HepG2 (cell line): Measurements from ENCODE around the gene NAIF1. TPM values are rescaled to one million over a fixed set of nuclear protein-coding genes. Genes with fewer than 3 reads are reported as not detected.

Experiments used
- CTCF ChIP-seq: sonication (generic); formaldehyde crosslinking; IDR thresholded peaks from 2 replicates; pipeline ENCODE4 v1.5.0; 2020; ENCODE audit warnings: mild to moderate bottlenecking, missing genetic modification reagents, moderate library complexity
- E2F2 ChIP-seq: sonication (generic); formaldehyde crosslinking; IDR thresholded peaks from 2 replicates; pipeline ENCODE4 v1.4.0; 2020; ENCODE audit warnings: missing genetic modification reagents, borderline replicate concordance
- ERF ChIP-seq: IDR thresholded peaks from 2 replicates; pipeline ENCODE4 v1.6.1; 2018; ENCODE audit warnings: missing biosample characterization, missing genetic modification reagents
- ETS1 ChIP-seq: sonication (generic); formaldehyde crosslinking; IDR thresholded peaks from 2 replicates; pipeline ENCODE4 v1.4.0; 2020; ENCODE audit warnings: missing genetic modification reagents
- HNRNPL ChIP-seq: fragments of 200-400 bp; formaldehyde crosslinking; IDR thresholded peaks from 2 replicates; pipeline ENCODE4 v1.6.1; 2017; ENCODE audit warnings: mild to moderate bottlenecking, low read depth, low read length
- MTERF4 ChIP-seq: sonication (generic); formaldehyde crosslinking; IDR thresholded peaks from 2 replicates; pipeline ENCODE4 v1.8.0; 2023; ENCODE audit warnings: mild to moderate bottlenecking, missing genetic modification reagents
- ONECUT2 ChIP-seq: sonication (generic); formaldehyde crosslinking; IDR thresholded peaks from 2 replicates; pipeline ENCODE4 v1.4.0; 2020; ENCODE audit warnings: missing genetic modification reagents
- SAP130 ChIP-seq: IDR thresholded peaks from 2 replicates; pipeline ENCODE4 v1.6.1; 2016; ENCODE audit warnings: low read depth
- SATB2 ChIP-seq: sonication (generic); formaldehyde crosslinking; IDR thresholded peaks from 2 replicates; pipeline ENCODE4 v1.5.0; 2020; ENCODE audit warnings: missing genetic modification reagents
- SNRNP70 ChIP-seq: fragments of 200-400 bp; formaldehyde crosslinking; IDR thresholded peaks from 2 replicates; pipeline ENCODE4 v1.6.1; 2017; ENCODE audit warnings: mild to moderate bottlenecking, low read depth, low read length, moderate library complexity
- TBX3 ChIP-seq: fragments of 450-650 bp; IDR thresholded peaks from 2 replicates; pipeline ENCODE4 v1.6.1; 2017; ENCODE audit warnings: antibody characterized with exemption, mild to moderate bottlenecking, inconsistent platforms, borderline replicate concordance
- TFDP1 ChIP-seq: IDR thresholded peaks from 2 replicates; pipeline ENCODE4 v1.6.1; 2016; ENCODE audit warnings: missing compliant biosample characterization, missing genetic modification reagents, borderline replicate concordance
- TFDP2 ChIP-seq: sonication (generic); formaldehyde crosslinking; IDR thresholded peaks from 2 replicates; pipeline ENCODE4 v1.4.0; 2020; ENCODE audit warnings: missing genetic modification reagents
- ZBTB10 ChIP-seq: sonication (generic); formaldehyde crosslinking; IDR thresholded peaks from 2 replicates; pipeline ENCODE4 v1.4.0; 2020; ENCODE audit warnings: missing genetic modification reagents, borderline replicate concordance
- ZKSCAN1 ChIP-seq: fragments of 150-350 bp; IDR thresholded peaks from 2 replicates; pipeline ENCODE4 v1.6.1; 2014; ENCODE audit warnings: low read length
- ZNF501 ChIP-seq: sonication (generic); formaldehyde crosslinking; IDR thresholded peaks from 2 replicates; pipeline ENCODE4 v1.5.1; 2020; ENCODE audit warnings: mild to moderate bottlenecking, moderate library complexity, missing genetic modification reagents
- ZNF790 ChIP-seq: sonication (generic); formaldehyde crosslinking; IDR thresholded peaks from 2 replicates; pipeline ENCODE4 v1.8.0; 2022; ENCODE audit warnings: missing genetic modification reagents, mild to moderate bottlenecking, borderline replicate concordance
- polyA plus RNA-seq, 8 experiments: library from polyadenylated mRNA; depleted of rRNA in 3 of 8; stranded (reverse) in 7 of 8; unstranded in 1 of 8; fragments of >200 nt; fragmentation: Illumina TruSeq in 4 of 8; extraction: Trizol in 4 of 8; gene quantifications; 2 replicates each; pipeline versions ENCODE4 v1.2.1 to v1.2.3, GENCODE V29; 2011 to 2016; ENCODE audit warnings: low read depth in 4 of 8, missing spikeins in 1 of 8, mixed read lengths in 1 of 8; ENCODE audit not compliant: insufficient read depth in 1 of 8
- total RNA-seq, 5 experiments: library from RNA; depleted of rRNA; stranded (reverse); fragments of >200 nt; fragmentation: Illumina TruSeq; extraction: Trizol; gene quantifications; 2 replicates each; pipeline ENCODE4 v1.2.3, GENCODE V29; 2016; ENCODE audit warnings: low read depth in 1 of 5

Gene NAIF1
- total and polyA plus RNA-seq, 2 of the 13 experiments (the other 11 are each of a cell fraction or from before 2014, with no cell fraction given) = 6.0 to 6.9 TPM

- TF ChIP-seq TFDP2 (peak; percentile 27; the same call in 1 of the 2 replicates), E2F2 (CRISPR knock-in tag) (0 out of 2 replicates have a peak, but pooled peaks have one; percentile 25), MTERF4 (0 out of 2 replicates have a peak, but pooled peaks have one; percentile 17), ZNF501 (0 out of 2 replicates have a peak, but pooled peaks have one; percentile 50), ZBTB10 (CRISPR knock-in tag) (no peak), SNRNP70 (no peak), ZNF790 (CRISPR knock-in tag) (no peak), SAP130 (CRISPR knock-in tag) (peak; percentile 98), ETS1 (CRISPR knock-in tag) (no peak), ZKSCAN1 (no peak), ONECUT2 (CRISPR knock-in tag) (no peak), SATB2 (CRISPR knock-in tag) (0 out of 2 replicates have a peak, but pooled peaks have one; percentile 34), TFDP1 (CRISPR knock-in tag) (0 out of 2 replicates have a peak, but pooled peaks have one; percentile 12), CTCF (CRISPR knock-in tag) (no peak), ERF (CRISPR knock-in tag) (peak; percentile 48; the same call in 1 of the 2 replicates), HNRNPL (peak; percentile 78; the same call in 1 of the 2 replicates), TBX3 (peak; percentile 99)
Observed at GRCh38 chr9:128098297-128099230, 31.4 kb upstream of the NAIF1 start (continued).
